OCI-LY1 (cell line): ENCODE data around the gene L1CAM.

Experiments used
- H2AFZ ChIP-seq: fragments of 200-600 bp; sonication (generic), shearing (Covaris generic); 2 replicates; pipeline ENCODE4 v1.6.0; 2014; ENCODE audit warnings: antibody characterized with exemption, mild to moderate bottlenecking, low read length
- H3F3A ChIP-seq: fragments of 200-600 bp; sonication (generic), shearing (Covaris generic); 2 replicates; pipeline ENCODE4 v1.6.0; 2014; ENCODE audit warnings: mild to moderate bottlenecking, antibody characterized with exemption, low read length, moderate library complexity; ENCODE audit not compliant: insufficient read depth
- H3K27ac ChIP-seq: fragments of 200-600 bp; sonication (generic); 2 replicates; pipeline ENCODE4 v1.5.1; 2014; ENCODE audit warnings: low read length, mixed run types, mild to moderate bottlenecking, low read depth; ENCODE audit not compliant: poor library complexity, severe bottlenecking
- H3K27me3 ChIP-seq: fragments of 200-600 bp; sonication (generic); 2 replicates; pipeline ENCODE4 v1.6.0; 2014; ENCODE audit warnings: antibody characterized with exemption, mild to moderate bottlenecking, low read length, moderate library complexity; ENCODE audit not compliant: insufficient read depth
- H3K36me3 ChIP-seq: fragments of 200-600 bp; sonication (generic); 2 replicates; pipeline ENCODE4 v1.6.1; 2014; ENCODE audit warnings: mild to moderate bottlenecking, antibody characterized with exemption, low read length, moderate library complexity, mixed read lengths; ENCODE audit not compliant: insufficient read depth
- H3K4me1 ChIP-seq: fragments of 200-600 bp; sonication (generic); 2 replicates; pipeline ENCODE4 v1.5.1; 2014; ENCODE audit warnings: mild to moderate bottlenecking, low read length, moderate library complexity; ENCODE audit not compliant: insufficient read depth, severe bottlenecking
- H3K4me2 ChIP-seq: fragments of 200-600 bp; sonication (generic), shearing (Covaris generic); 2 replicates; pipeline ENCODE4 v1.6.1; 2014; ENCODE audit warnings: low read length
- H3K4me3 ChIP-seq: fragments of 200-600 bp; sonication (generic); 2 replicates; pipeline ENCODE4 v1.5.1; 2014; ENCODE audit warnings: low read length, low read depth, mild to moderate bottlenecking, mixed read lengths; ENCODE audit not compliant: poor library complexity, severe bottlenecking
- H3K79me2 ChIP-seq: fragments of 200-600 bp; shearing (Covaris generic); 2 replicates; pipeline ENCODE4 v1.6.1; 2016; ENCODE audit warnings: mixed run types, low read length, mixed read lengths; ENCODE audit not compliant: insufficient read depth
- H3K9ac ChIP-seq: fragments of 200-600 bp; sonication (generic), shearing (Covaris generic); 2 replicates; pipeline ENCODE4 v1.6.1; 2014; ENCODE audit warnings: mild to moderate bottlenecking, low read length, mixed read lengths
- H3K9me2 ChIP-seq: fragments of 200-600 bp; sonication (generic), shearing (Covaris generic); 2 replicates; pipeline ENCODE4 v1.6.1; 2014; ENCODE audit warnings: low read depth, mild to moderate bottlenecking, low read length, mixed read lengths
- H3K9me3 ChIP-seq: fragments of 200-600 bp; shearing (Covaris generic); 2 replicates; pipeline ENCODE4 v1.6.1; 2014; ENCODE audit warnings: low read length, mixed read lengths
- H4K20me1 ChIP-seq: fragments of 200-600 bp; sonication (generic), shearing (Covaris generic); 2 replicates; pipeline ENCODE4 v1.6.0; 2016; ENCODE audit warnings: mild to moderate bottlenecking, low read length; ENCODE audit not compliant: insufficient read depth
- EZH2 ChIP-seq: fragments of 200-600 bp; sonication (generic), shearing (Covaris generic); IDR thresholded peaks from 2 replicates; pipeline ENCODE4 v1.8.0; 2017; ENCODE audit warnings: borderline replicate concordance, mixed run types, mild to moderate bottlenecking, antibody characterized with exemption, low read length, moderate library complexity, mixed read lengths
- TF ChIP-seq, protein P1 (sequence below): fragments of 200-600 bp; sonication (generic), shearing (Covaris generic); IDR thresholded peaks from 2 replicates; pipeline ENCODE4 v1.5.1; 2017; ENCODE audit warnings: mild to moderate bottlenecking, antibody characterized with exemption, low read length, moderate library complexity, mixed read lengths

L1CAM gene

DNA sequence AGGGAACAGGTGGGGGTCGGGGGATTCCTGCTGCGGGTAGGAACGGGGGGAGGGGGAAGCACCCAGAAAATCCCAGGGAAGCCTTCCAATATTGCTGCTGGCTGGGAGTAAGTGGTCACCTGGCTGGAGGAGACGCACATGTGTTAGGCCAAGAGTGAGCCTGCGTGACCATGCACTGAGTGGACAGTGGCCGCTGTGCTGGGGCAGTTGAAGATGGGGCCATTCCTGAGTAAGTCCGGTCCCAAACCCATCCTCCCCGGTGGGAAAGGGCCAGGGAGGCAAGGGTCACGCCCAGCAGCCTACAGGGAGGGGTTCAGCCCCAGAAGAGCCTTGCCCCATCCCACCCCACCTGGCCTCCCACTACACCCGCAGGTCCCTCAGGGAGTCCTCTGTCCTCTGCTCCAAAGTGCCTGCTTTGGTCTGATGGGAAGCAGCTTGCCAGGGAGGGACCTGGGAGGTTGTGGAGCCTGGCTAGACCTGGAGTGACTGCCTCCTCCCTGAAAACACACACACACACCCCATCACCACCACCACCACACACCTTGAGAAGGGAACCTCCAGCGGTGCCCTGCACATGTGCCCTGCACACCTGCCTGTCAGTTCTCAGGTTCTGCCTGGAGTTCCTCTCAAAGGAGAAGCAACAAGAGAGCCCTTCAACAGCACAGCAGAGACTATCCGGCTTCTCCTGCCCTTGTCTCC is 6.1 kb downstream of the L1CAM start:
- H3K9me2 ChIP-seq = no peaks in the 10 kb centered on the region
- H3K27me3 ChIP-seq = no peaks in the 10 kb centered on the region
- H3K4me3 ChIP-seq = no peak overlapping the region
- H3K4me2 ChIP-seq = no peak overlapping the region
- no peaks in the 10 kb centered on the region for H3F3A ChIP-seq
- no peak overlapping the region for H3K9ac ChIP-seq
- H4K20me1 ChIP-seq = no peaks in the 10 kb centered on the region
- no peaks in the 10 kb centered on the region for H3K36me3 ChIP-seq
- no peak overlapping the region for H2AFZ ChIP-seq
- H3K27ac ChIP-seq = no peak overlapping the region
- no peaks in the 10 kb centered on the region for H3K4me1 ChIP-seq
- no peaks in the 10 kb centered on the region for H3K79me2 ChIP-seq
- no peaks in the 10 kb centered on the region for H3K9me3 ChIP-seq
- TF ChIP-seq EZH2 = no peak
- TF ChIP-seq, protein P1, sequence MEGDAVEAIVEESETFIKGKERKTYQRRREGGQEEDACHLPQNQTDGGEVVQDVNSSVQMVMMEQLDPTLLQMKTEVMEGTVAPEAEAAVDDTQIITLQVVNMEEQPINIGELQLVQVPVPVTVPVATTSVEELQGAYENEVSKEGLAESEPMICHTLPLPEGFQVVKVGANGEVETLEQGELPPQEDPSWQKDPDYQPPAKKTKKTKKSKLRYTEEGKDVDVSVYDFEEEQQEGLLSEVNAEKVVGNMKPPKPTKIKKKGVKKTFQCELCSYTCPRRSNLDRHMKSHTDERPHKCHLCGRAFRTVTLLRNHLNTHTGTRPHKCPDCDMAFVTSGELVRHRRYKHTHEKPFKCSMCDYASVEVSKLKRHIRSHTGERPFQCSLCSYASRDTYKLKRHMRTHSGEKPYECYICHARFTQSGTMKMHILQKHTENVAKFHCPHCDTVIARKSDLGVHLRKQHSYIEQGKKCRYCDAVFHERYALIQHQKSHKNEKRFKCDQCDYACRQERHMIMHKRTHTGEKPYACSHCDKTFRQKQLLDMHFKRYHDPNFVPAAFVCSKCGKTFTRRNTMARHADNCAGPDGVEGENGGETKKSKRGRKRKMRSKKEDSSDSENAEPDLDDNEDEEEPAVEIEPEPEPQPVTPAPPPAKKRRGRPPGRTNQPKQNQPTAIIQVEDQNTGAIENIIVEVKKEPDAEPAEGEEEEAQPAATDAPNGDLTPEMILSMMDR = no peak

DNA sequence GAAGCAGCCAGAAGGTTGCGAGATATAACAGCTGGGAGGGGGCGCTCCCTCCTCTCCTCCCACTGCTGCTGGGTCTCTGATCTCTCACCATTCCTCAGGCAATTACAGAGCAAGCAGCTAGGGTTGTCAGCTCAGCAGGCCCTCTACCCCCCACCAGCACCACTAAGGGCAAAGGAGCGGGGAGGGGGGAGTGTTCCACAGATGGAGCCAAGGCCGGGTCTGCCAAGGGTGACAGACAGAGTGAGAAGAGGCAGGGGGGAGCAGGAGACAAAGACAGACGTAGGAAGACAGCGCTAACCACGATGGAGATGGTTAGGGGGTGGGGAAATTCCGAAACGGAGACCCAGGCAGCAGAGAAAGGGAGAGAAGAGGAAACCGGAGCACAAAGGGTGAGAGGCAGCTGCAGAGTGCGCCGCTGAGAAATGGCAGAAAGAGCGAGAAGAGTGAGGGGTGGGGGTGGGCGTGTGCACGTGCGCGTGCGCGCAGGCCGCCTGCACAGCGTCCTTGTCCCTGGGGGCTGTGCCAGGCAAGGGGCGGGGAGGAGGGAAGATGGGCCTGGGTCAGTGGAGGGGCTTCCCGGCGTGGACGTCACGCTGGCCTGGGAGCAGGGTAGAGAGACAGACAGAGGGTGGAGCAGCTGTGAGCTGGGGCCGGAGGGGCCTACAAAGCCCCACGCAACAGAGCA is 6.9 kb downstream of the L1CAM start:
- Histone ChIP-seq H3K4me1 (no peaks in the 10 kb centered on the region), H3K4me2 (no peak overlapping the region), H4K20me1 (no peaks in the 10 kb centered on the region), H3F3A (no peaks in the 10 kb centered on the region), H3K27ac (no peak overlapping the region), H3K9me3 (no peaks in the 10 kb centered on the region), H3K36me3 (no peaks in the 10 kb centered on the region), H3K4me3 (no peak overlapping the region), H3K9me2 (no peaks in the 10 kb centered on the region), H2AFZ (no peak overlapping the region), H3K27me3 (no peaks in the 10 kb centered on the region), H3K9ac (no peak overlapping the region), H3K79me2 (no peaks in the 10 kb centered on the region)
- no peak for TF ChIP-seq EZH2
- TF ChIP-seq, protein P1 = no peak

DNA sequence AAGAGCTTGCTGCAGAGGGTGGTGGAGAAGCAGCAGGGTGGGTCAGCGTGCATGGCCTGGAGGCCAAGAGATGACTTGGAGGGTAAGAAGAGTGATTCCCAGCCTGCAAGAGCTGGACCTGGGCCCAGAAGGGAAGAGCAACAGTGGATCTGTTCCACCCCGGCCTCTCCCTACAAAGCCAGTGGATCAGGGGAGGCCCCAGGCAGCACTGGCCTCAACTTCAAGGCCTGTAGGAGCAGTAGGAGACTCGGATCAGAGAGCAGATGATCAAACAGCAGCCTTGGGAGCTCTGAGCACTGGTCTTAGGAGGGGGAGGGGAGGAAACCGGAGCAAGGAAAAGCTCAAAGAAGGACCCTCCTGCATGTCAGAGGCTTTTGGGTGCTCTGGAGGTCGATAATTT is 7.6 kb downstream of the L1CAM start:
- no peaks in the 10 kb centered on the region for H3K79me2 ChIP-seq
- H4K20me1 ChIP-seq = no peaks in the 10 kb centered on the region
- H3K4me3 ChIP-seq = no peak overlapping the region
- no peak overlapping the region for H3K27ac ChIP-seq
- H3K36me3 ChIP-seq = no peaks in the 10 kb centered on the region
- no peaks in the 10 kb centered on the region for H3K9me2 ChIP-seq
- H3K4me2 ChIP-seq = no peak overlapping the region
- TF ChIP-seq, protein P1 = no peak
- TF ChIP-seq EZH2 = no peak
- no peaks in the 10 kb centered on the region for H3K4me1 ChIP-seq
- H3K9me3 ChIP-seq = no peaks in the 10 kb centered on the region
- H2AFZ ChIP-seq = no peak overlapping the region
- H3F3A ChIP-seq = no peaks in the 10 kb centered on the region
- H3K9ac ChIP-seq = no peak overlapping the region
- no peaks in the 10 kb centered on the region for H3K27me3 ChIP-seq
